SU-DHL-6 (cell line): ENCODE results near the gene EFCAB6.

ENCODE experiments used
- H2AFZ ChIP-seq: fragments of 200-600 bp; sonication (generic); 2 replicates; pipeline ENCODE4 v1.6.1; 2014; ENCODE audit warnings: low read depth, mild to moderate bottlenecking, moderate library complexity, mixed read lengths, antibody characterized with exemption, low read length; ENCODE audit not compliant: severe bottlenecking
- H3F3A ChIP-seq: fragments of 200-600 bp; shearing (Covaris generic); 2 replicates; pipeline ENCODE4 v1.6.0; 2016; ENCODE audit warnings: antibody characterized with exemption, mild to moderate bottlenecking; ENCODE audit not compliant: insufficient read depth
- H3K27ac ChIP-seq: fragments of 200-600 bp; sonication (generic); 2 replicates; pipeline ENCODE4 v1.5.1; 2016; ENCODE audit warnings: low read depth, mild to moderate bottlenecking, low read length, moderate library complexity, mixed read lengths
- H3K27me3 ChIP-seq: fragments of 200-600 bp; sonication (generic), shearing (Covaris generic); 2 replicates; pipeline ENCODE4 v1.6.0; 2014; ENCODE audit warnings: mild to moderate bottlenecking, low read length
- H3K36me3 ChIP-seq: fragments of 200-600 bp; sonication (generic); 2 replicates; pipeline ENCODE4 v1.6.1; 2014; ENCODE audit warnings: mild to moderate bottlenecking, low read length, mixed read lengths
- H3K4me2 ChIP-seq: fragments of 300-600, 200-600 bp; shearing (Covaris generic), sonication (generic); 2 replicates; pipeline ENCODE4 v1.6.0; 2014; ENCODE audit warnings: low read length, low read depth, mild to moderate bottlenecking; ENCODE audit not compliant: poor library complexity, severe bottlenecking
- H3K4me3 ChIP-seq: fragments of 200-600 bp; sonication (generic); 2 replicates; pipeline ENCODE4 v1.5.1; 2014; ENCODE audit warnings: antibody characterized with exemption, low read length, mild to moderate bottlenecking, mixed read lengths; ENCODE audit not compliant: insufficient read depth, poor library complexity, severe bottlenecking
- H3K79me2 ChIP-seq: fragments of 200-600 bp; sonication (generic); 2 replicates; pipeline ENCODE4 v1.6.1; 2014; ENCODE audit warnings: mild to moderate bottlenecking, low read length, moderate library complexity; ENCODE audit not compliant: insufficient read depth
- H3K9ac ChIP-seq: fragments of 200-600 bp; sonication (generic); 2 replicates; pipeline ENCODE4 v1.7.0; 2014; ENCODE audit warnings: mild to moderate bottlenecking, low read length
- H3K9me2 ChIP-seq: fragments of 200-600 bp; sonication (generic); replicated peaks from 2 replicates; pipeline ENCODE4 v1.6.1; 2014; ENCODE audit warnings: low read length; ENCODE audit not compliant: insufficient read depth
- H3K9me3 ChIP-seq: fragments of 200-600 bp; sonication (generic); 2 replicates; pipeline ENCODE4 v1.6.1; 2014; ENCODE audit warnings: low read length, mixed read lengths; ENCODE audit not compliant: insufficient read depth
- H4K20me1 ChIP-seq: fragments of 200-600 bp; sonication (generic); 2 replicates; pipeline ENCODE4 v1.6.1; 2014; ENCODE audit warnings: low read depth, mild to moderate bottlenecking, antibody characterized with exemption, low read length, moderate library complexity, mixed read lengths
- EZH2phosphoT487 ChIP-seq: fragments of 200-600 bp; sonication (generic), shearing (Covaris generic); conservative IDR thresholded peaks from 2 replicates; pipeline ENCODE4 v1.6.1; 2018; ENCODE audit warnings: mild to moderate bottlenecking, antibody characterized with exemption, low read length, moderate library complexity, mixed read lengths
- TF ChIP-seq, protein P1 (sequence below): fragments of 200-600 bp; sonication (generic); IDR thresholded peaks from one replicate; pipeline ENCODE4 v1.5.1; 2017; ENCODE audit warnings: antibody characterized with exemption, mild to moderate bottlenecking, low read length, moderate library complexity; ENCODE audit not compliant: insufficient read depth, poor library complexity, severe bottlenecking

Gene EFCAB6

DNA sequence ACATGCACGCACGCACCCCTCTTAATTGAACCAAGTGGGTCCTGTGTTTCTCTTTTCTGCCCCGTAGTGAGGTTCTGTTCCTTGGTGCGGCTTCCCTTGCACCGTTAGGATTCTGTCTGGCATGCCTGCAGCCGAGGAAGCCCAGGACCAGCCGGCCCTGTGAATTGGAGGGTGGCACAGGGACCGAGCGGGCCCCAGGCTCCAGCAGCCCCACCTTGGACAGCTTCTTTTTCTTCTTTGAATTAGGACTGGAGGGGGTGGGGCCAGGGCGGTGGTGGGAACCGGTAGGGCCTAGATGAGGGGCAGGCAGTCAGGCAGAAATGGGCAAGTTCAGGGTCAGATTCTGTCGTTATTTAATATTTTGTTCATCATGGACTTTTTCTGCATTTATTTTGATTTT is 305.6 kb downstream of the EFCAB6 start:
- no peak for TF ChIP-seq EZH2phosphoT487
- TF ChIP-seq, protein P1, sequence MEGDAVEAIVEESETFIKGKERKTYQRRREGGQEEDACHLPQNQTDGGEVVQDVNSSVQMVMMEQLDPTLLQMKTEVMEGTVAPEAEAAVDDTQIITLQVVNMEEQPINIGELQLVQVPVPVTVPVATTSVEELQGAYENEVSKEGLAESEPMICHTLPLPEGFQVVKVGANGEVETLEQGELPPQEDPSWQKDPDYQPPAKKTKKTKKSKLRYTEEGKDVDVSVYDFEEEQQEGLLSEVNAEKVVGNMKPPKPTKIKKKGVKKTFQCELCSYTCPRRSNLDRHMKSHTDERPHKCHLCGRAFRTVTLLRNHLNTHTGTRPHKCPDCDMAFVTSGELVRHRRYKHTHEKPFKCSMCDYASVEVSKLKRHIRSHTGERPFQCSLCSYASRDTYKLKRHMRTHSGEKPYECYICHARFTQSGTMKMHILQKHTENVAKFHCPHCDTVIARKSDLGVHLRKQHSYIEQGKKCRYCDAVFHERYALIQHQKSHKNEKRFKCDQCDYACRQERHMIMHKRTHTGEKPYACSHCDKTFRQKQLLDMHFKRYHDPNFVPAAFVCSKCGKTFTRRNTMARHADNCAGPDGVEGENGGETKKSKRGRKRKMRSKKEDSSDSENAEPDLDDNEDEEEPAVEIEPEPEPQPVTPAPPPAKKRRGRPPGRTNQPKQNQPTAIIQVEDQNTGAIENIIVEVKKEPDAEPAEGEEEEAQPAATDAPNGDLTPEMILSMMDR: no peak
- H2AFZ ChIP-seq: no peak overlapping the region
- no peaks in the 10 kb centered on the region for H4K20me1 ChIP-seq
- no peak overlapping the region for H3K27ac ChIP-seq
- no peaks in the 10 kb centered on the region for H3K27me3 ChIP-seq
- H3K36me3 ChIP-seq: no peaks in the 10 kb centered on the region
- H3K9ac ChIP-seq: no peak overlapping the region
- no peaks in the 10 kb centered on the region for H3K79me2 ChIP-seq
- no peak overlapping the region for H3K4me2 ChIP-seq
- H3K9me2 ChIP-seq: no peaks in the 10 kb centered on the region
- no peak overlapping the region for H3K4me3 ChIP-seq
- H3F3A ChIP-seq: no peaks in the 10 kb centered on the region
- no peaks in the 10 kb centered on the region for H3K9me3 ChIP-seq

DNA sequence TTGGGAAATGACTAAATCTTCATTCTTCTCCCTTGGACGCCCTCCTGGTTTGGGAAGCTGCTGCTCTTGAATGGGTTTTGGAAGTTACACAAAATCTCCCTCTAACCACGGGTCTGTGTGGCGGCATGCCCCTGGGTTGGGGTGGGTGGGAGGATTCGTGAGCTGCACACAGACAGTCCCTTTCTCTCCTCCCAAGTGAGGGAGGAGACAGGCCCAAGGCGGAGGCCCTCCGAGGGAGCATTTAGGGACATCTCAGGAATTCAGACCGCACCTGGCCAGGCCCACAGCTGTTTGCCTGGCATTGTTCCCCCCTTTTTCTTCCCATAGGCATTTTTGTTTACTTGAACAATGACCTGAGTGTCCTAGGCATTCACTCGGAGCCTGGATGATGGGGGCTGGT is 306.2 kb downstream of the EFCAB6 start:
- Histone ChIP-seq H3K9me2 (no peaks in the 10 kb centered on the region), H3K27ac (no peak overlapping the region), H3F3A (no peaks in the 10 kb centered on the region), H3K79me2 (no peaks in the 10 kb centered on the region), H3K9me3 (no peaks in the 10 kb centered on the region), H2AFZ (no peak overlapping the region), H3K9ac (no peak overlapping the region), H3K4me3 (no peak overlapping the region), H3K27me3 (no peaks in the 10 kb centered on the region), H3K36me3 (no peaks in the 10 kb centered on the region), H3K4me2 (no peak overlapping the region), H4K20me1 (no peaks in the 10 kb centered on the region)
- no peak for TF ChIP-seq EZH2phosphoT487
- TF ChIP-seq, protein P1: no peak

DNA sequence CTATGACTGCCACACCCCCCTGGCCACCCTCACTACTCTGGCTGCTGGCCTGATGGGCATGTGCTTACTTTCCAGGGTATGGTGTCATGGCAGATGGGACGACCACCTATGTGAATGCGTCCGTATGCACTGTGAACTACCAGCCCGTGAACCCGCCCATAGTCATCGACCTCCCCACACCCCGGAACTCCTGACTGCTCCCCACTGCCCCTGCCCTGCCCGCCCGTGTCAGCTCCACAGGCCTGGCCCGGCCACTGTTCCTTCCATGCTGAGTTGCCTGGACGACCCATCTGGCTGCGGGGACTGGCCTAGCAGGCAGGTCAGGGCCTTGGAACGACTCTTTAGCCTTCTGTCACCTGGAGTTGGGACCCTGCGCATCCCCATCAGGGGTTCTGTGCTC is 306.7 kb downstream of the EFCAB6 start:
- H3K36me3 ChIP-seq: no peaks in the 10 kb centered on the region
- TF ChIP-seq EZH2phosphoT487: no peak
- TF ChIP-seq, protein P1: no peak
- no peak overlapping the region for H3K4me3 ChIP-seq
- H3F3A ChIP-seq: no peaks in the 10 kb centered on the region
- no peaks in the 10 kb centered on the region for H4K20me1 ChIP-seq
- H3K9me3 ChIP-seq: no peaks in the 10 kb centered on the region
- no peaks in the 10 kb centered on the region for H3K9me2 ChIP-seq
- H3K27me3 ChIP-seq: no peaks in the 10 kb centered on the region
- H2AFZ ChIP-seq: no peak overlapping the region
- H3K9ac ChIP-seq: no peak overlapping the region
- no peak overlapping the region for H3K4me2 ChIP-seq
- no peak overlapping the region for H3K27ac ChIP-seq
- H3K79me2 ChIP-seq: no peaks in the 10 kb centered on the region
